ENCODE results near the gene NEURL1B.

- TF ChIP-seq CTCF (IDR thresholded peaks at IDR 0.05; ENCODE audit: poor library complexity, severe bottlenecking) (no peak), EZH2 (IDR thresholded peaks at IDR 0.05; ENCODE audit: borderline replicate concordance, insufficient read depth, low read length, poor library complexity, severe bottlenecking) (no peak), TAF1 (IDR thresholded peaks at IDR 0.05; ENCODE audit: low read depth) (no peak), EP300 (conservative IDR thresholded peaks at IDR 0.05; ENCODE audit: poor library complexity, severe bottlenecking) (no peak), POLR2AphosphoS5 (IDR thresholded peaks at IDR 0.05) (no peak)
Observed at GRCh38 chr5:172721455-172722326, 80.6 kb downstream of the NEURL1B start.
